ENCODE measurements around the gene DTD1. TPM values are rescaled to one million over a fixed set of nuclear protein-coding genes. Genes with fewer than 3 reads are reported as not detected.

DTD1 gene
- polyA plus RNA-seq, 4 donors, result 25.9 to 32.7 (median 31.9) TPM

GRCh38 chr20:18698735-18699380 is 111.0 kb downstream of the DTD1 start:
- no peak for DNase-seq (ENCODE audit: low read depth in 4 of 4, low spot score in 3 of 4)

GRCh38 chr20:18701969-18702368 is 114.1 kb downstream of the DTD1 start:
- DNase-seq (ENCODE audit: low read depth in 4 of 4, low spot score in 3 of 4), result no peak

- no peak for DNase-seq (ENCODE audit: low read depth in 4 of 4, low spot score in 3 of 4)
These were observed 114.9 kb downstream of the DTD1 start for GRCh38 chr20:18702736-18703135.

GRCh38 chr20:18705490-18705889 is 117.6 kb downstream of the DTD1 start:
- DNase-seq (ENCODE audit: low read depth in 4 of 4, low spot score in 3 of 4), result no peak

GRCh38 chr20:18705910-18706309 is 118.1 kb downstream of the DTD1 start:
- DNase-seq (ENCODE audit: low read depth in 4 of 4, low spot score in 3 of 4), result no peak

GRCh38 chr20:18712131-18712530 is 124.3 kb downstream of the DTD1 start:
- no peak for DNase-seq (ENCODE audit: low read depth in 4 of 4, low spot score in 3 of 4)

GRCh38 chr20:18712882-18713281 is 125.0 kb downstream of the DTD1 start:
- no peak for DNase-seq (ENCODE audit: low read depth in 4 of 4, low spot score in 3 of 4)

- no peak for DNase-seq (ENCODE audit: low read depth in 4 of 4, low spot score in 3 of 4)
These were observed 127.7 kb downstream of the DTD1 start for GRCh38 chr20:18715564-18715963.

- no peak for DNase-seq (ENCODE audit: low read depth in 4 of 4, low spot score in 3 of 4)
These were observed 129.2 kb downstream of the DTD1 start for GRCh38 chr20:18717062-18717461.

- no peak for DNase-seq (ENCODE audit: low read depth in 4 of 4, low spot score in 3 of 4)
These were observed 130.3 kb downstream of the DTD1 start for GRCh38 chr20:18718129-18718528.

- no peak for DNase-seq (ENCODE audit: low read depth in 4 of 4, low spot score in 3 of 4)
These were observed 131.6 kb downstream of the DTD1 start for GRCh38 chr20:18719426-18719825.

GRCh38 chr20:18721551-18722115 is 133.8 kb downstream of the DTD1 start:
- no peak for DNase-seq (ENCODE audit: low read depth in 4 of 4, low spot score in 3 of 4)

GRCh38 chr20:18722371-18722770 is 134.5 kb downstream of the DTD1 start:
- DNase-seq (ENCODE audit: low read depth in 4 of 4, low spot score in 3 of 4), result no peak

GRCh38 chr20:18724077-18724476 is 136.2 kb downstream of the DTD1 start:
- DNase-seq (ENCODE audit: low read depth in 4 of 4, low spot score in 3 of 4), result no peak

GRCh38 chr20:18724788-18725464 is 137.1 kb downstream of the DTD1 start:
- no peak for DNase-seq (ENCODE audit: low read depth in 4 of 4, low spot score in 3 of 4)

- DNase-seq (ENCODE audit: low read depth in 4 of 4, low spot score in 3 of 4), result no peak
These were observed 139.2 kb downstream of the DTD1 start for GRCh38 chr20:18727032-18727508.

GRCh38 chr20:18728165-18728869 is 140.5 kb downstream of the DTD1 start:
- DNase-seq (ENCODE audit: low read depth in 4 of 4, low spot score in 3 of 4), result no peak

GRCh38 chr20:18728870-18729224 is 141.0 kb downstream of the DTD1 start:
- DNase-seq (ENCODE audit: low read depth in 4 of 4, low spot score in 3 of 4), result no peak

GRCh38 chr20:18729231-18729825 is 141.5 kb downstream of the DTD1 start:
- DNase-seq (ENCODE audit: low read depth in 4 of 4, low spot score in 3 of 4), result no peak

- DNase-seq (ENCODE audit: low read depth in 4 of 4, low spot score in 3 of 4), result no peak
These were observed 144.1 kb downstream of the DTD1 start for GRCh38 chr20:18731940-18732339.

All from right renal pelvis (tissue), 4 donors.